Measurements from ENCODE around the gene NEURL1.

DNA sequence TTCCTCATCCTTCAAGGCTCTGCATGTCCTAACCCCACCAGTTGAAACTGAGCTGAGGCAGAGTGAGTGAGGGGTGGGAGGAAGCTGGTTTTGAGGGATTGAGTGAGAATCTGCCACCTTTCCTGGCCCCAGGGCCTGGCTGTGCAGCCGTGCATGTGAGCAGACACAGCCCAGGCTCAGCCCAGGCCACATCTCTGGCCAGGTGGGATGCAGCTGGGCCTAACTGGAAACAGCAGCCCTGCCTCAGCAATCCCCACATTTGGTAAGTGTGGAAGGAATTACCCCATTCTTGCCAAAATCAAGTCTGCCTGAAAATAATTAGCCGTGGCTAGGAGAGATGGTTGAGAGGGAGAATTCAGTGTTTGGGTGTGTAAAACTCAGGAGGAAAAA lies 116.6 kb downstream of the NEURL1 start:
- TF ChIP-seq, protein P1, sequence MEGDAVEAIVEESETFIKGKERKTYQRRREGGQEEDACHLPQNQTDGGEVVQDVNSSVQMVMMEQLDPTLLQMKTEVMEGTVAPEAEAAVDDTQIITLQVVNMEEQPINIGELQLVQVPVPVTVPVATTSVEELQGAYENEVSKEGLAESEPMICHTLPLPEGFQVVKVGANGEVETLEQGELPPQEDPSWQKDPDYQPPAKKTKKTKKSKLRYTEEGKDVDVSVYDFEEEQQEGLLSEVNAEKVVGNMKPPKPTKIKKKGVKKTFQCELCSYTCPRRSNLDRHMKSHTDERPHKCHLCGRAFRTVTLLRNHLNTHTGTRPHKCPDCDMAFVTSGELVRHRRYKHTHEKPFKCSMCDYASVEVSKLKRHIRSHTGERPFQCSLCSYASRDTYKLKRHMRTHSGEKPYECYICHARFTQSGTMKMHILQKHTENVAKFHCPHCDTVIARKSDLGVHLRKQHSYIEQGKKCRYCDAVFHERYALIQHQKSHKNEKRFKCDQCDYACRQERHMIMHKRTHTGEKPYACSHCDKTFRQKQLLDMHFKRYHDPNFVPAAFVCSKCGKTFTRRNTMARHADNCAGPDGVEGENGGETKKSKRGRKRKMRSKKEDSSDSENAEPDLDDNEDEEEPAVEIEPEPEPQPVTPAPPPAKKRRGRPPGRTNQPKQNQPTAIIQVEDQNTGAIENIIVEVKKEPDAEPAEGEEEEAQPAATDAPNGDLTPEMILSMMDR (IDR thresholded peaks at IDR 0.05; ENCODE audit: insufficient read depth, low read length, poor library complexity, severe bottlenecking) = no peak
- TF ChIP-seq EZH2phosphoT487 (conservative IDR thresholded peaks at IDR 0.05; ENCODE audit: low read length) = no peak
